GM19239 (cell line): ENCODE data around the gene TOM1L2.
A peak's percentile ranks its signal among the peaks of the same experiment; 100 is the strongest.

Source experiments
- DNase-seq: peaks from one replicate; pipeline ENCODE4 v3.0.0; 2011; ENCODE audit warnings: low spot score; ENCODE audit not compliant: insufficient read length
- FAIRE-seq: peaks from 2 replicates; lab custom pipeline; 2011; peaks lifted over from hg19 to GRCh38; lab: Jason Lieb, UNC

Gene TOM1L2

DNA sequence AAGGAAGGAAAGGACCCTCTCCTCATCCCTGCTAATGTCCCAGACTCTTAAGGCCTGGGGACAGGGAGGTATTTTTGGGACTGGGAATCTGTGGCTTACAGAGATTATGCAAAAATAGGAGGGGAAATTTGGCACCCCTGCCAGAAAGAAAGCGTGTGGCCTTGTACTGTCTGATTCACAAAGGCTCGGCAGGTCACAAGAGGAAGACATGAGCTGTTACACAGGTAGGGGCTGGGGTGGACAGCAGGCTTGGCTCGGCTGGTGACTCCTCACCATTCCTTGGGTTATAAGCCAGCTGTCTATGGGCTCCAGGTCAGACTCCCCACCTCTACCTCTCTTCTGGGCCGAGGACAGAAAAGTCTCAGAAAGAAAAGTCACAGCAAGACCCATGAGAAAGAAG is 114.7 kb downstream of the TOM1L2 start:
- DNase-seq, result no peak
- FAIRE-seq, result no peak

DNA sequence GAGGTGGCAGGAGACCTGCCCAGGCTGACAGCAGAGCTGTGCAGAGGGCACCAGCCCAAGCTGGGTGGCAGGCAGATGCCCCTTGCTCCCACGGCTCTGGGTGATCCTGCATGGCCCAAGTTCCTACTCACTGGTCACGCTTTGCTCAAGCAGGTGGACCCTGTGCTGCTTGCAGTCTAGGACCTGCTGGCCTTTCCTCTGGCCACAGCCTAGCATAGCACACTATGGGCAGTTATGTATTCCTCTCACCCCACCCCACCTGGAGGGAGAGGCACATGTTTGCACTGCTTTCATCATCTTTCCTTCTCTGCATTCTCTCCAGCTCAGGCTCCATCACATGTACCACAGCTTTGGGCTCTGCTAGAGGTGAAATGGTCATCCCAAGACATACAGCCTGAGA is 115.8 kb downstream of the TOM1L2 start:
- FAIRE-seq, result no peak
- no peak for DNase-seq

DNA sequence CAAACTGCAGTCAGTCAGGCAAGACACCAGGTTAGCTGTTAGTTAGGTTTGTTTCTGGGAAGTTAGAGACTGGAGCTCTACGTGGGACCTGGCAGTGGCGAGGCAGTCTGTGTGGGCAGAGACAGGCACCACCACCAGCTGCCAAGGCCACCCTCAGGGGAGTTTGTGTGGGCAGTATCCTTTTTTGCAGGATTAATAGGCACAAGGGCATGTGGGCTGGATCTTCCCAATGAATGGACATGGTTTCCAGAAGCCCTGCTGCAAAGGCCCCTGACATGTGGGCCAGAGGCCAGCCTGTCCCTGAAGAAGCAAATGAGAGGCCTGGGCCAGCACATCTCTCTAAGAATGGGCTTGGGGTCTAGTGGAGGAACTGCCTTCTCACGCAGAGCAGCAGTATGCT is 116.2 kb downstream of the TOM1L2 start:
- FAIRE-seq (no peak), DNase-seq (no peak)

DNA sequence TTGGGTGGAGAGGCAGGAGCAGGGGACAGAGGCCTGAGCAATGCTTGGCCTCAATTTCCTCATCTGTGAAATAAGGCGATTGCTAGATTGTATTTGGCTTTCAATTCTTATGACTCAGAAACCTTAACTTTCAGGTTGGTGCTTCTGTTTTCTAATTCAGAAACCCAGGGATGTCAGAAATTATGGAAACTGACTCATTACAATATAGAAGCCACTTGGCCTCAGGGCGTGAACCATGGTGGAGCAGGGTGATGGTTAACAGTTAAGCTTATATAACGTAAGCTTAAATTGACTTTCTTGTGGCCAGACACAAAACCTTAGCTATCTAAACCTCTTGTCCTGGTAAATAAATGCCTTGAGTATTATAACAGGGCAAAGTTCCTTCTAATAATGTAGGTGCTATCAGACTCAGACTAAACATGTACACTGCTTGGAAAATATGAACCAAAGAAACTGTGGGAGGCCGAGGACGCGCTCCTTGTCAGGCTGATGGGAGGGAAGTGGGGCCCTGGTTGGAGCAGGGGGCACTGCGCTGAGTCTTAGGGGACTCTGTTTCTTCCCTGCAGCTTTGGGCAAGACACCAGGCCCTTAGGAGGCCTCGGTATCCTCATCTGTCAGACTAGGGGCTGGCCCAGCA is 118.3 kb downstream of the TOM1L2 start:
- no peak for FAIRE-seq
- DNase-seq, result no peak

DNA sequence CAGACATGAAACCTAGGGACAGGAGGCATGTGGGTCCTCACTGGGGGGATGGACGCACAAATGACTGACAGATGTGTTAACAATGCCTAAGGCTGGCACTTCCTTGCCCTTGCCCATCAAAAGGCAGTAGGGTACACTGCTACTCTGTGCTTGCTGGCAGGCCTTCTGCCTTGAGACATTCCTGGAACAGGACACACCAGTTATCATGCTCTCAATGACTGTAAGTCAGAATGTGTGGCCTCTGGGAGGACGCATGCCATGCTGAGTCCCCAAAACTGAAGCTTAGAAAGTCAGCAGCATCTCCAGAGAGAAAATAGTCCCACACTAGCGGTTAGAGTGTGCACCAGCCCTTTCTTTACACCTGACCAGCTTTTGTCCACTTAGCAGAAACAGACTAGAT is 119.3 kb downstream of the TOM1L2 start:
- DNase-seq, result no peak
- no peak for FAIRE-seq

DNA sequence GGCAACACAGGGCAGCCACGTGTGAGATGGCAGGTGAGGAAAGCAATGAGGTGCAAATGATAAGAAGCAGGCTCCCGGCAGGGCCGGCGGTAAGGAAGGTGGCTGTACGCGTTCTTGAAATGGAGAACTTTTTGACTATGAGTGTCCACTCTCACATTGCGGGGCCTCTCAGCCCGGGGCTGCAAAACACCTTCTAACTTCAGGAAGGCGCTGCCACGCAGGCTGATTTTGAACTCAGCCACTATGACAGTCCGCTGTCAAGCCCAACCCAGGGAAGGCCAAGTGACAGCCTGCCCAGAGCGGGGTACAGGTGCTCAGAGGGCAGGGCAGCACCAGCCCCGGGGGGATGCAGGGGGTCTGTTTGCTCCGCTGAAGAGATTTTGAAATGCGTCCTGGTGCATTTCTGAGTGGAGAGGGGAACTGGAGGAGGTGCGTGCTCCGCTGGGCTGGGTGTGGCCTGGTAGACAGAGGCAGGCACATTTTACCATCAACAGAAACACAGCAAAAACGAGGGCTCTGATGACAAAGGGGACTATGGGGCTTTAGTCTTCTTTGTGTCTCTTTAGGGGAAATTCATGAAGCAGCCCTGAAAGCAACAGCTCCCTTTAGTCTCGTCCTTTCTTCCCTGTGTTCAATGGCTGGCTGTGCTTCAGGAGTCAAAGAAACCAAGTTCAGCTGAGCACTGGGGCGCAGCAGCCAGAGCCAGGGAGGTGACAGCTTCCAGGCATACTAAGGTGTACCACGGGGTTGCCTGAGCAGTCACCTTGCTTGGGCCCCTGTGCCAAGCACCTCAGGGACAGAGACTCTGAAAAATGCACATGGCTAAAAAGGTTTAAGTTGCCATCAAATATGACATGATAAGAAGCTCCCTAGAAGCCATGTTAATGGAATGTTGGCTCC is 120.8 kb downstream of the TOM1L2 start:
- DNase-seq (no peak), FAIRE-seq (no peak)

DNA sequence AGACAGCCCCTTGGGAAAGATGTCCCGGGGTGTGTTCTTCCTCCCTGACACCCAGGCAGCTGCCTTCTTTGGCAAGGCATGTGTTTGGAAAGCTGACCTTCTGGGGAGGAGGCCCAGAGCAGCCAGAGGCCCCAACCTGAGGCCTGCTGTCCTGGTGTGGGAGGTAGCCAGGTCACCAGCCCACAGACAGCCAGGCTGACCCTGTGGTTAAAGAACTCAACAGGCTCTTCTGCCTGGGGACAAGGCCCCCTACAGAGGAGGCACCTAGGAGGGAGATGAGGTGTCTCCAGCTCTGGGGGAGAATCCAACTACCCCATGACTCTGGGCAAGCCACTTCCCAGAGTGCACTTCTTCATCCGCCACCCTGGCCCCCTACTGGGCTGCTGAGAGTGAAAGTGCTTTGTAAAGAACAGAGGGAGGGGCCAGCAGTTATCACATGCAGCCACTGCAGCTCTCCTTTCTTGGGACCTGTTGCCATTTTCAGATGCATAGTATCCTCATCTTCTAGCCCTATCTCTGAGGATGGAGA is 122.3 kb downstream of the TOM1L2 start:
- FAIRE-seq (peak; percentile 96), DNase-seq (peak; percentile 58)

DNA sequence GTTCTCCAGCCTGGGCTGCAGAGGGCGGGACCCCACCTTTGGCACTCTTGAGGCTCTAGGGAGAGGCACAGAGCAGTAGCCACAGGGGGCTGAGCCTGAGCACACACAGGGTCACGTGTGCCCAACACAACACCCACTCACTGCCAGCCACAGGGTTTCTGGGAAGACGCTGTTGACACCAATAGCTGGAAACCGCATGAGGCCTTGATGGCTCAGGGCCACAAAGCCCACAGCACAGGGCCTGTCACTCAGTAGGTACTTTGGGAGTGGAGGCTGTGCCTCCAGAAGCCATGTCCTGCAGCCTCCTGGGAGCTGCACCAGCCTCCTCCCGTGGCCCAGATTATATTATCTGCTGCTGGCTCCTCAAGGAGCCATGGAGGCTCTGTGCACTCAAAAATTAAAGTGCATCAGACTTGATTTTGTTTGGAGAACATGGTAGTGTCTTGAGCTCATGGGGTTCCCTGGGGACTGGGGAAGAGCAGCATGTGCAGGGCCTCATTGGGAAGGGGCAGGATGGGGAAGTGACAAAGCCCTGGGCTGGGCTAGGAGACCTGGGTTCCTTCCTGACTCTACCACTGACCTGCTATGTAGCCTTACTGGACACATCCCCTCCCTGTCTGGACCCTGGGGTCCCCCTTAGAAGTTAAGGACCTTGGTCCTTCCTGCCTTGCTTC is 122.9 kb downstream of the TOM1L2 start:
- FAIRE-seq (peak; percentile 51), DNase-seq (no peak)

DNA sequence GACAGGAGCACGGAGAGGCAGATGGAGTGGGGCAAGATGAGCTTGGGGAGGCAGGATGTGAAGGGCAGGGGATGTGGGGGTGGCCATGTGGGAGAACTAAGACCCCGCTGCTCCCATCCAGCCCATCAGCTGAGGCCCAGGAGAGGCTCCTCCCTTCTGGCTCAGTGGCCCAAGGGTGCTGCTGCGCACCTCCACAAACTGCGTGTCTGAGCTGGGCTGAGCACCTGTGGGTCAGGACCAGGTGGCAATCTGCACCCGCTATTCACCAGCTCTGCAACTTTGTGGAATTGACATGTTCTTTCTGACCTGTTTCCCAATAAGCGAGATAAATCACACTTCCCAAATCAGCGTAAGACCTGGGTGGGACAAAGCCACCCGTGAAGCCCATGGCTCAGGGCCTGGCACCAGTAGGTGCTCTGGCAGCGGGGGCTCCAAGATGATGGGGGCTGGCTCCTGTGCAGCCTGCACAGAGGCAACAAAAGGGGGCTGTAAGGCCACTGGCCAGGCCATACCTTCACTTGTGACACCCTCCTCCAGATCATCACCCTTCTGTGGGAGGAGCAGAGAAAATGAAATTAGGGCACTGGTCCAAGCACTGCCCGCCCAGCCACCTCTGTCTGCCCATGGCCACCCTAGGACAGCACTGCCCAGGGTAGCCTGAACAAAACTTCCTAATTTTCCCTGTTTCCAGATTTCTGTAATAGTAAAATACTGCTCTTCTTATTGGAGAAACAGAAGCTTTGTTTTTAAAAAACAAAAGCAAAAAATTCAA is 123.7 kb downstream of the TOM1L2 start:
- FAIRE-seq, result no peak

DNA sequence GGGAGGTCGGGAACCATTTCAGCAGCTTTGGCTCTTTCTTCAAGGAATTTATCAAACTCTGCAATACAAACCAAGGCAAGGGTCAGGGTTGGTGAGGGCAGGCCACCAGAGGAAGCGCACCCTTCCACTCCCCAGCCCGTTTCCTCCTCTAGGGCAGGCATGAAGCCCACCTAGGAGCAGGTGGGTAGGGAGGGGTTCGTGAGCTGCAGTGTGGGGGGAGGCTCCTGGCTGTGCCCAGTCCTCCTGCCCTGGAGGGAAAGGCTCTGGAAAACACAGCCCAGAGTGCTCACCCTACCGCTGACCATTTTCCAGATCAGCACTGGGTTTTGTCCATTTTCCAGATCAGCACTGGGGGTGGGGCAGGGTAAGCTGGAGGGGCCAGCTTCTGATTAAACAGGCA is 124.5 kb downstream of the TOM1L2 start:
- FAIRE-seq (no peak), DNase-seq (no peak)

More for the DNA sequence above, 123.7 kb downstream of the TOM1L2 start:
- DNase-seq, result no peak

DNA sequence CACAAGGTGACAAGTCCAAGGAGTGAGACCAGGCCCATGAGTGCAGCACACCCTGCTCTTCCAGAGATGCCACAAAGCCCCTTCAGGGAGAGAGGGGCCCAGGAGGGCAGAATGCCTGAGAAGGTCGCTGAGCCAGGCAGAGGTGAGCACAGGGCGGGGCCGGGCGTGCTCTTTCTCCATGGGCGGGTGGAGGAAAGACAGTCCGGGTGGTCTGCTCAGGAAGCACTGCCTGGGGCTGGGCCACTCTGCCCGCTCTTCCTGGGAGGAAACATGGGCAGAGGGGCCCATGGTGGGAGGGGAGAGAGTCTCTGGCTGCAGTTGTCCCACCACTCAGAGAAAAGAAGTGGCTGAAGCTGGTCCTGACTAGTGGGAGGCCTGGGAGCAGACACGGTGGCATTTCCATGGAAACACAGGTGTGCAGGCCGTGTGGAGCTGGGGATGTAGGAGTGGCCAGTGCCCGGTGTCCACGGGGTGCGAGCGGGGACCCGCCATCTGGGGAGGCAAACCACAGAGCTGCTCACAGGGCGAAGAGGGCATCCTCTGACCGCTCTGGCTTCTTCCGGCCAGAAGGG is 125.0 kb downstream of the TOM1L2 start:
- FAIRE-seq (no peak), DNase-seq (no peak)

DNA sequence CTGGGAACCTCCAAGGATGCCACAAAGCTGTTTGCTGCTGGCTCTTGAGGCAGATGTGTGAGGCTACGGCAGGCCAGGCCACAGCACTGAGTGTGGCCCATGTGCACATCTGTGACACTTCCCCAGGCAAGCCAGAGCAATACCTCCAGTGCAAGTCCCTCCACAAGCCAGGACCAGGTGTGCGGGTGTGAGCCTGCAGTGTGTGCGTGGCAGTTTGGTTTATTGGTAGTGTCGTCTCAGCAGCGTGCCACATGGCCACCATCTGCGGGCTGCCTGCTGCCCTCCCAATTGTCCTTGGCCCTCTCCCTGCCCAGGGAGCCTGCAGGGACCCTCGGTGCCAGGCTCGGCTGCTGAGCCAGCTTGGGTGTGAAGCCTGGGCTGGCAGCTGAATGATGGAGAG is 125.6 kb downstream of the TOM1L2 start:
- DNase-seq, result no peak
- no peak for FAIRE-seq

DNA sequence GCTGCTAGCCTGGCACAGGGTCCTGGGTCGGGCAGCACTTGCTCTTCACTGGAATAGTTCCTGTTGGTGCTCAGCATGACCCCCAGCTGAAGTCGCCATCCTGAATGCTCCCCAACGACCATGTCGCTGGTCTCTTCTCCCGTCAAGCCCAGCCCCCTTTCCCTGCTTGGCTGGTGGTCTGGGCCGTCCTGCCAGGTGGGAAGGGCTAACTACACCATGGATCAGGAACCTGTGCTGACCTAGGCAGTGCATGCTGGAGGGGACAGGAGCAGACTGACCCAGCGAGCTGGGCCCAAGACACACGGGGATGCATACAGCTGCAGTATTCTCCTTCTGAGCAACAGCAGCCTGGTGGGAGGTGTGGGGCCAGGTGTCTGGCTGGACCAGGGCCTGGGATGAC is 126.2 kb downstream of the TOM1L2 start:
- no peak for FAIRE-seq

DNA sequence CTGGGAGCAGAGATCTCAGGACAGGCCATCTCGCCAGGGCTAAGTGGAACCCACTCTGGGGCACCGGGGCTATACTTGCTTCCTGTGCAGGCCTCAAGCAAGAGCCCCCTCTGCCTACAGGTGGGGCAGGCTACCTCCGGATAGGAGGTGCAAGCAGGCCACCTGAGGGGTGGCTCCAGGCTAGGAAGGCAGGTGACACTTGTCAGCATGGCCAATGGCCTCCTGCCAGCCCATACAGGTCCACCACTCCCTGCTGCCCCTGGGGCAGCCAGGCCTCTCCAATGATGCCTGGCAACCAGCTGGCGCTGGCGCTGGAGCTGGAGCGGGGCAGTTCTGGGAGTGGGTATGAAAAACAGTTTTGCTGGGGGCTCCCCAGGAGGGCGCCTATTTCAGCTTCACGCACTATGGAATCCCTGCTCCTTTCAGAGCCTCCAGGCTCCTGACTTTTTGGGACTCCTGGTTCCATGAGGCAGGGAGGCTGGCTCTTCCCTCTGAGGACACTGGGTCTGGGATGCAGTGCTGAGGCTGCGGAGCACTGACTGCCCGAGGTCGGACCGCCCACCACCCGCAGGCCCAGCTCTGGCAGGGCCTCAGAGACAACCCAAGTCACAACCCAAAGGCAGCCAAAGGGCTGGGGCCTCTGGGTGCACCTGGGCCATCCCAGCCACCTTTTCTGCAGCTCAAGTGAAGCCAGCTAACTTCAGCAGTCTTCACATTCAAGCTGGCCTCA is 127.0 kb downstream of the TOM1L2 start:
- no peak for FAIRE-seq
- no peak for DNase-seq

More for the DNA sequence above, 126.2 kb downstream of the TOM1L2 start:
- no peak for DNase-seq

DNA sequence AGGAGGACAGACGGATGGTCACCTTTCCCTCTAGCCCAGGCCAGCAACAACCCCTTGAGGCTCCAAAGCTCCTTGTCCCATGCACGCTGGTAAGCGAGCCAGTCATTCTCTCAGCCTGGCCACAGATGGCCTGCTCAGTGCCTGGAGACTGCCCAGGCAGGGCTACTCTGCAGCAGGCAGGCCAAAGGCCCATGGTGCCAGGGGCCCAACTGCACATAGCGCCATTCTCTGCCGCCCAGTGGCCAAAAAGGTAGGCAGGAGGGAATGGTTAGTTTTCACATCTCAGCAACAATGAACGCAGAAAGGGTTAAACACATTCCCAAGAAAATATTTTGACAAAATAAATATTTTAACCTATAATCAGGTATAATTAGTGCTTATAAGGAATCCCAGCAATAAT is 127.7 kb downstream of the TOM1L2 start:
- DNase-seq (no peak), FAIRE-seq (no peak)

DNA sequence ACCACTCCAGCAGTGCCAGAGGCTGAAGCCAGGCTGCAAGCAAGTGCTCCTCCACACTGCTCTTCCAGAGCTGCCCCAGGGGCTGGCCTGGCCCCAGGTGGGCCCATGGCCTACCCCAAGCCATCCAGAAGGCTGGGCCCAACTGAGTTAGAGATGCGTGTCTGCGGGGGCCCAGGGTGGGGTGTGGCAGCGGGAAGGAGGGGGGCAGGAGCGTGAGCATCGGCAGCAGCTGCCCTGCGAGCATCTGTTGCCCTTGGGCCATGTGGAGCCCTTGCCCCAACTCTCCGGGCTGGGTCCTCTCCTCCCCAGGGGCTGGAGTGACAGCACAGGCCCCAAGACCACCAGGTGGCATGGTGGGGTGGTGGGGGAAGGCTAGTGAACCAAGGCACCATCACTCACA is 128.1 kb downstream of the TOM1L2 start:
- FAIRE-seq (no peak), DNase-seq (no peak)

DNA sequence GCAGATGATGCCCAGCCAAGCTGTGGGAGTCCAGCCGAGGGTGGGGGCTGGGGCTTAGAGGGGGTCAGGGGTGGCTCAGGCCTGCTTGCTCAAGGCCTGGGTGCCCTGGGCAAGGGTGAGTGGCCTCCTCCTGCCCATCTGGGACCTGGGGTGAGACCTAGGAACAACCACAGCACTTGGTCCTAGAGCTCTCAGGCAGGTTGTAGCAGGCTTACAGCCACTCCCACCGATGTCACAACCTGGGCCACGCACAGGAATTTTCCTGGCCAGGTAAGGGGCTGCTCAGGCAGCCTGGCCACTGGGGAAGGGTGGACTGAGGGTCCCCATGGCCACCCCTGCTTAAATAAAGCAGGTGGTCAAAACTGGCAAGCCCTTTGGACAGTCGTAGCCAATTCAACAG is 129.1 kb downstream of the TOM1L2 start:
- no peak for FAIRE-seq
- DNase-seq, result no peak

DNA sequence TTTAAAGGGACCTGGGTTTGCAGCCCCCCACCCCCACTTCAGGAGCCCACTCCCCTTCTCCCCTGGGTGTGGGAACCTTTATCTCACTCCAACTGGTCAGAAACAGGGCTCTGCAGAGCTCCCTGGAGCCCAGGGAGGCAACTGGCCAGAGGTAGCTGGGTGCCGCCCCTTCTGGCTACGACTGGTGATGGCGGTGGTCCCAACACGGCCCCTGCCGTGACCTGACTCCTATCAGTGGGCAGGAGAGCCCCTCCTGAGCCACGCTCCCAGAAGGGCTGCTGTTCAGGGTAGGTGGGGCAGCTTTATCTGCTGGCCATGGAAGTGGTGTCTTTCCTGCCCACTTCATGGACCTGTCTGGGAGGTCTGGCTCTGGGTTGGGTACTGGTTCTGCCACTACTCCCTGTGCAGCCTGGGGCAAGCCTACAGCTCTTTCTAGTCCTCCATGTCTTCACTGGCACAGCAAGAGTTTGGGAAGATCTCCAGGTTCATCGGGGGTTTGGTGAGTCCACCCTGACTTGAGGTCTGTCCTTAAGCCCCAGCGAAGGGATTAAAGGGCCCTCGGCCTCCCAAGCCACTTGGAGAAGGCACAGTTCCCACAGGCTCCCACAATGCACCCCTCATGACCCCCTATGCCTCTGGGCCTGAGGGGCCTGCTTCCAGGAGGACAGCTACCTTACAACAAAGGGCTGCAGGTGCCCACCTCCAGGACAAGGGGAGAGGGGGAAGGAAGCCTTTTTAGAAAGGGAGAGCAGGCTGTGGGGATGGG is 129.9 kb downstream of the TOM1L2 start:
- FAIRE-seq (no peak), DNase-seq (no peak)
